NCI-H2029 treated with DMSO at 0.1 percent for 48 hours (cell line): ENCODE results near the gene OASL.

Source experiments
- DNase-seq: peaks from one replicate; lab custom pipeline; 2025; lab: John Stamatoyannopoulos, UW

OASL gene

GRCh38 chr12:121015825-121016766, 22.9 kb downstream of the OASL start, which contains the start of gene C12orf43:
TSS of gene C12orf43 (minus strand) at chr12:121016487. CDS start at chr12:121016474, 13 bp downstream.
- peak; percentile 78 for DNase-seq

DNA sequence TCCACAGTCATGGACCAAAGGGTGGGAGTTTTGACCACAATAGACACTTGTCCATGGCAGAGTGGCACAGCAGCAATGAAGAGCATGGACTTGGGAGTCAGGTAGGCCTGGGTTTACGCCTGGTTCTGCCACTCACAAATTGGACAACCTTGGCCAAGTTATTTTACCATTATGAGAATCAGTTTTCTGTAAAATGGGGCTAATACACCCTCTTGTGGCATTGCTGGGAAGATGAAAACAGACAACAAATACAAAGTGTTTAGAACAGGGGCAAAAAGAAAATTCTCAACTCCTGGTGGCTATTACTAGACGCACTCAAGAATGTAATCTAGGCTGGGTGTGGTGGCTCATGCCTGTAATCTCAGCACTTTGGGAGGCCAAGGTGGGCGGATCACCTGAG, 25.3 kb downstream of the OASL start:
- DNase-seq = no peak

- no peak for DNase-seq
Measured at GRCh38 chr12:121011820-121012219, 27.2 kb downstream of the OASL start.

- no peak for DNase-seq
Measured at GRCh38 chr12:121010860-121011259, 28.2 kb downstream of the OASL start.

DNA sequence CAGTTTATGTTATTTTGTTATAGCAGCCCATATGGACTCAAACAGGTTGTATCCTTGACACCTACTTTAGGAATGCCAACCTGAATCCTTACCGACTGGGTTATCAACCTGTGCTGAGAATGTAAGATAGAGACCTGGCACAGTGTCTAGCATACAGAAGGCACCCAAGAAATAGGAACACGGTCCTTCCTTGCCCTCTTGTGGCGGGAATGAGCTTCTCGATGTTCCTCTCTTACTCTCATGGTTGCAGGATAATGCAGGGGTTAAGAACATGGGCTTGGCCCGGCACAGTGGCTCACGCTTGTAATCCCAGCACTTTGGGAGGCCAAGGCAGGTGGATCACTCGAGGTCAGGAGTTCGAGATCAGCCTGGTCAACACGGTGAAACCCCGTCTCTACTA, 29.3 kb downstream of the OASL start:
- DNase-seq = no peak

DNA sequence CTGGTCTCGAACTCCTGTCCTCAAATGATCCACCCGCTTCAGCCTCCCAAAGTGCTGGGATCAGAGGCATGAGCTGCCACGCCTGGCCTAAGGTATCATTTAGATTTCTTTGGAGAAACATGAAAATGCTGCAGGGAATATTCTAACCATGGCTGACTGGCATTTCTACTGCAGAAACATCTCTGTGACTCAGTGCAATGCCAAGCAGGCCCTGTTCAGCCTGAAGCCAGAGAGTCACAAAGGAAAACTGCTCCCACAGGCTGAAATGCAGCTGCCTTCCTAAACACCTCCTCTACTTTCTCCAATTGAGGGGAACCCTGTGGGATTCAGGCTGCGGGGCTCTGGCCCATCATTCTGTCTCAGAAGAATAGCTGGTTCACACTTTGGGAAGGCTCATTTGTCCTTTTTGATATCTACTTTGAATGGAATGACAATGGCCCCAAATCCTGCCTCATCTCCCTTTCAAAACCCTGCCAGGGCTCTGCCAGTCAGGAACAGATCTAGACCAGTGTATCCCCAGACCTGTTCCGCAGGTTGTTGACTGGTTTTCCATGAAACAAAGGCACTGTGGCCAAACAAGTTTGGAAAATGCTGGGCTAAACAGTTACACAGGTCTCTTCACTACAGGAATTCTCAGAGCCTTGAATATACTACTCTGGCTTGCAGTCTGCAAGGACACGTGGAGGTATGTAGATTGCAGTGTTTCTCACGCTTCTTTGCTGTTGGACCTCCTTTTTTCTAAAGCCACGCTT, 30.5 kb downstream of the OASL start:
- DNase-seq = no peak

DNA sequence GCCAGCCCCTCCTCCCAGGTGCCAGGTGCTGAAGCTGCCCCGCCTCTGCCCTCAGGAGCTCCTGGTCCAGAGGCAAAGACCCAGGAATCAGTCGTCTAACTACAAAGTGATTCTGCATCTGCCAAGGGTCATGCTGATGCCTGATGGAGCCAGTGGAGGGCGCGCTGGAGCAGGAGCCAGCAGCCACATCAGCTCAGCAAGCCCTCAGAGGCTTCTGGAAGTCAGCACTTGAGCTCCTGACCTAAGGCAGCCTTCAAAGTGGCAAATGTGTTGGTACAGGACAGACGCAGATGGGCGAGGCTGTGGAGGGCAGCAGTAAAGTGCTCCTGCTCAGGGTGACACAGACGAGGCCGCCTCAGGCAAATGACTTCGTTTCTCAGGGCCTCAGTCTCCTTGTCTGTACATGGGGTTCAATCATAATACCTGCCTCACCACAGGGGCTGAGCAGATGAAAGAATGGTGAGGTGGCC, 33.7 kb downstream of the OASL start:
- no peak for DNase-seq

DNA sequence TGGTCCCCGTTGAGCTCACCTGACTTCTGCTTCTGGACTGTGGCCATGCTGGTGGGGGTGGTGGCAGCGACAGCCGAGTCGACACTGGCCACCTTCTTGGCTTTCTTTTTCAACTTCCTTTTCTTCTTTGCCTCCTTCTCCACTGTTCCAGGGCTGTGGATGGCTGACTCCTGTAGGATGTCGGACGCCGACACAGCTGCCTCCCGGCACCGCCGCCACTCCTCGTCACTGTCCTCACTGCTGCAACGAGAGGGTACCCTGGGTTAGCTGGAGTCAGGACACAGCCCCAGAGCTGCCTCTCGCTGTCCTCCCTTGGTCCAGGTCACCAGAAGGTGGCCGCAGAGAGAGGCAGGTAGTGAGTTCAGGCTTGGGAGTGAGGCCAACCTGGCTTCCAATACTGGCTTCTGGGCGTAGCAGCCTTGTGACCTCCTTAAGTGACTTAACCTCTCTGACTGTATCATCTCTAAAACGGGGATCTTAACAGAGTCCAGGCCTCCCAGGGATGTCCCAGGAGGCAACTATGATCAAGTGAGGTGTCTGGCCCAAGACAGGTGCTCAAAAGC, 34.7 kb downstream of the OASL start:
- no peak for DNase-seq

GRCh38 chr12:121003650-121004049, 35.4 kb downstream of the OASL start:
- no peak for DNase-seq

GRCh38 chr12:121001841-121002483, 37.1 kb downstream of the OASL start:
- no peak for DNase-seq

GRCh38 chr12:121001060-121001459, 38.0 kb downstream of the OASL start:
- no peak for DNase-seq

- DNase-seq = no peak
Measured at GRCh38 chr12:121000530-121000929, 38.5 kb downstream of the OASL start.

DNA sequence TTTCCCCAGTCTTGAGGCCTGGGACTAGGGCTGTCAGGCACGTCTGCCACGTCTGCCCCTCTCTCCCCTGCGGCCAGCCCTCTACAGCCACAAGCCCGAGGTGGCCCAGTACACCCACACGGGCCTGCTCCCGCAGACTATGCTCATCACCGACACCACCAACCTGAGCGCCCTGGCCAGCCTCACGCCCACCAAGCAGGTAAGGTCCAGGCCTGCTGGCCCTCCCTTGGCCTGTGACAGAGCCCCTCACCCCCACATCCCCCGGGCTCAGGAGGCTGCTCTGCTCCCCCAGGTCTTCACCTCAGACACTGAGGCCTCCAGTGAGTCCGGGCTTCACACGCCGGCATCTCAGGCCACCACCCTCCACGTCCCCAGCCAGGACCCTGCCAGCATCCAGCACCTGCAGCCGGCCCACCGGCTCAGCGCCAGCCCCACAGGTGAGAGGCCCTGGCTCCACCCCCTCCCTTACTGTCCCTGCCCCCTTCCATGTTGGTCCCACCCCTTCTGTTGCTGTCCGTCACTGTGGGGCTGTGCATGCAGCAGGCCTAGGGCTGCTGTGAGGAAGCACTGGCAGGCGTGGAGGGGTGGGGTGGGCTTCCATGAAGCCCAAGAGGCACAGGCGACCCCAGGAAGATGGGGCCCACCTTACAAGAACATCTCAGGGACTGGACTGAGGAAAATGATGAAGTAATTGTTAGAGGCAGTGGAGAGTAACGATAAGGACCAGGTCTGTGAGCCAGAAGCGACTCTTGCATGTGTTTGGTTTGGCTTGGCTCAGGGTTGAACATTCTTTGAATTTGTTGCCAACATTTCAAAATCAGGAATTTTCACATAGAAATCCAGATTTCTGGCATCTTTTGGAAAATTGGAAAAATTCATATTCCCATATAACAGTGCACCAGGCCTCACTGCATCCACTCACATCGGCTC, 39.6 kb downstream of the OASL start:
- DNase-seq = no peak

- no peak for DNase-seq
Measured at GRCh38 chr12:120998435-120998834, 40.6 kb downstream of the OASL start.

DNA sequence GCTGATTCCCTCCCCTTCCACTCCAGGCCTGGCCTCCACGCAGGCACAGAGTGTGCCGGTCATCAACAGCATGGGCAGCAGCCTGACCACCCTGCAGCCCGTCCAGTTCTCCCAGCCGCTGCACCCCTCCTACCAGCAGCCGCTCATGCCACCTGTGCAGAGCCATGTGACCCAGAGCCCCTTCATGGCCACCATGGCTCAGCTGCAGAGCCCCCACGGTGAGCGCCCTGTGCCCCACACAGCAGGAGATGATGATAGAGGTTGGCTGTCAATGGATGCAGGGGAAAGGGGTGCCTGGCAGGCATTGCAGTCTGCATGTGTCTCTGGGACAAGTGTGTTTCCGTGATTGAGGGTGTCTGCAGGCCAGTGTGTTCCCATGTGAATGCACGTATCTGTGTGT, 41.6 kb downstream of the OASL start:
- DNase-seq = no peak

GRCh38 chr12:120996133-120996746, 42.8 kb downstream of the OASL start:
- no peak for DNase-seq

DNA sequence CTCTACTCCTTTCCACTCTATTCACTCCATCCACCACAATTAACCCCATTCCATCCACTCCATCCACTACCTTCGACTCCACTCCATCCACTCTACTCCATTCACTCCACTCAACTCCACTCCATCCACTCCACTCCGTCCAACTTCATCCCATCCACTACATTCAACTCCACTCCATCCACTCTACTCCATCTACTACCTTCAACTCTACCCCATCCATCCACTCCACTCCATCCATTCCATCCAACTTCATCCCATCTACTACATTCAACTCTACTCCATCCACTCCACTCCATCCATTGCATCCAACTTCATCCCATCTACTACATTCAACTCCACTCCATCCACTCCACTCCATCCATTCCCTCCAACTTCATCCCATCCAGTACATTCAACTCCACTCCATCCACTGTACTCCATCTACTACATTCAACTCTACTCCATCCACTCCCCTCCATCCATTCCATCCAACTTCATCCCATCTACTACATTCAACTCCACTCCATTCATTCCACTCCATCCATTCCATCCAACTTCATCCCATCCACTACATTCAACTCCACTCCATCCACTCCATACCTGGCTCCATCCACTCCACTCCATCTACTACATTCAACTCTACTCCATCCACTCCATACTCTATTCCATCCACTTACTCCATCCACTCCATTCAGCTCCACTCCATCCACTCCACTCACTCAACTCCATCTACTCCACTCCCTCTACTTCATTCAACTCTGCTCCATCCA, 44.3 kb downstream of the OASL start:
- no peak for DNase-seq

GRCh38 chr12:120994059-120994458, 45.0 kb downstream of the OASL start:
- no peak for DNase-seq

- DNase-seq = no peak
Measured at GRCh38 chr12:120993496-120993895, 45.5 kb downstream of the OASL start.

DNA sequence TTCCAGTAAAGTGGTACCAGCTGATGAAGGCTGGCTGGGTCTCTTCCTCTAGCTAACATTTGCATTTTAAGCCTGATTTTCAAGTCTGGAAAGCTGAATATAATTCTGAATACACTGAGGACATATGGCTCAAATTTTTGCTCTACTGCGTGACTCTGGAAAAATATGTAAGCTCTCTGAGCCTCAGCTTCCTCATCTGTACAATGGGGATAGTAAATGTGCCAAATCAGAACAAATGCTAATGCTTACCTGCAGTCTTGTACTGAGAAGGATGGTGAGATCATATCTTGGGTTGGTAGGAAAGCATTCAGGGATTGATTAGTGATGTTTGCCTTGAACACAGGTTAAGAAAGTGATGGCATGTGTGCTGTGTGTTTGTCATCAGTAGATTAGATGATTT, 46.1 kb downstream of the OASL start:
- DNase-seq = no peak
